ENCODE measurements around the gene ACSS3. TPM values are rescaled to one million over a fixed set of nuclear protein-coding genes. Genes with fewer than 3 reads are reported as not detected.

Gene ACSS3
- total and polyA plus RNA-seq, 4 donors = 18.2 to 94.3 (median 32.5) TPM

DNA sequence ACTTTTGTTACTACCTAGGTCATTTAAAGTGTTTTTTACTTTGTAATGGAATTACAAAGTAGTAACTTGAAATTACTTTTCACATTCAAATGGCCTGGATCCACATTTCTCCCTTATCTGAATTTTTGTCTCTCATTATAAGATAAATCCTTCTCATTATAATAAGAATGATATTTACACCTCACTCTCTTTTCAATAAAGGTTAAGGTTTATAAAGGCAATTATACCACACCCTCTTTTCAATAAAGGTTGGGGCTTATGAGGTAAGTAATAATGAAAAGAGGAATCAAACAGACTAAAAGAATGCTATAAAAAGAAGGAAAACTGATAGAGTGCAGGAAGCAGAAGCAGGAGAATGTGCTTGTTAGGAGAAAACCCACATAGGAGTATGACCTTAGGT, 210.8 kb downstream of the ACSS3 start:
- TF ChIP-seq RAD21 (IDR thresholded peaks at IDR 0.05) (no peak), FOXA2 (IDR thresholded peaks at IDR 0.05) (no peak), GABPA (IDR thresholded peaks at IDR 0.05 in 1 of 2, conservative IDR thresholded peaks at IDR 0.05 in 1 of 2) (no peak), RXRA (IDR thresholded peaks at IDR 0.05) (no peak), EGR1 (IDR thresholded peaks at IDR 0.05; ENCODE audit: low read depth in 2 of 2) (no peak), TAF1 (conservative IDR thresholded peaks at IDR 0.05) (no peak), YY1 (IDR thresholded peaks at IDR 0.05) (no peak), HNF4G (IDR thresholded peaks at IDR 0.05) (no peak), ZBTB33 (IDR thresholded peaks at IDR 0.05) (no peak), ATF3 (IDR thresholded peaks at IDR 0.05) (no peak), CTCF (IDR thresholded peaks at IDR 0.05; ENCODE audit: low read depth, low read length, missing input control) (no peak), SP1 (IDR thresholded peaks at IDR 0.05) (no peak)
- TF ChIP-seq, protein P1, sequence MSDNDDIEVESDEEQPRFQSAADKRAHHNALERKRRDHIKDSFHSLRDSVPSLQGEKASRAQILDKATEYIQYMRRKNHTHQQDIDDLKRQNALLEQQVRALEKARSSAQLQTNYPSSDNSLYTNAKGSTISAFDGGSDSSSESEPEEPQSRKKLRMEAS (IDR thresholded peaks at IDR 0.05) = no peak
- TF ChIP-seq, protein P2, sequence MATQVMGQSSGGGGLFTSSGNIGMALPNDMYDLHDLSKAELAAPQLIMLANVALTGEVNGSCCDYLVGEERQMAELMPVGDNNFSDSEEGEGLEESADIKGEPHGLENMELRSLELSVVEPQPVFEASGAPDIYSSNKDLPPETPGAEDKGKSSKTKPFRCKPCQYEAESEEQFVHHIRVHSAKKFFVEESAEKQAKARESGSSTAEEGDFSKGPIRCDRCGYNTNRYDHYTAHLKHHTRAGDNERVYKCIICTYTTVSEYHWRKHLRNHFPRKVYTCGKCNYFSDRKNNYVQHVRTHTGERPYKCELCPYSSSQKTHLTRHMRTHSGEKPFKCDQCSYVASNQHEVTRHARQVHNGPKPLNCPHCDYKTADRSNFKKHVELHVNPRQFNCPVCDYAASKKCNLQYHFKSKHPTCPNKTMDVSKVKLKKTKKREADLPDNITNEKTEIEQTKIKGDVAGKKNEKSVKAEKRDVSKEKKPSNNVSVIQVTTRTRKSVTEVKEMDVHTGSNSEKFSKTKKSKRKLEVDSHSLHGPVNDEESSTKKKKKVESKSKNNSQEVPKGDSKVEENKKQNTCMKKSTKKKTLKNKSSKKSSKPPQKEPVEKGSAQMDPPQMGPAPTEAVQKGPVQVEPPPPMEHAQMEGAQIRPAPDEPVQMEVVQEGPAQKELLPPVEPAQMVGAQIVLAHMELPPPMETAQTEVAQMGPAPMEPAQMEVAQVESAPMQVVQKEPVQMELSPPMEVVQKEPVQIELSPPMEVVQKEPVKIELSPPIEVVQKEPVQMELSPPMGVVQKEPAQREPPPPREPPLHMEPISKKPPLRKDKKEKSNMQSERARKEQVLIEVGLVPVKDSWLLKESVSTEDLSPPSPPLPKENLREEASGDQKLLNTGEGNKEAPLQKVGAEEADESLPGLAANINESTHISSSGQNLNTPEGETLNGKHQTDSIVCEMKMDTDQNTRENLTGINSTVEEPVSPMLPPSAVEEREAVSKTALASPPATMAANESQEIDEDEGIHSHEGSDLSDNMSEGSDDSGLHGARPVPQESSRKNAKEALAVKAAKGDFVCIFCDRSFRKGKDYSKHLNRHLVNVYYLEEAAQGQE (IDR thresholded peaks at IDR 0.05) = no peak
- H3K4me1 ChIP-seq (ENCODE audit: control insufficient read depth in 4 of 4, insufficient read depth in 4 of 4, low read length in 3 of 4) = no peaks in the 10 kb centered on the region
- H3K9ac ChIP-seq (ENCODE audit: low read depth in 1 of 2, low read length in 2 of 2) = no peak overlapping the region
- H3K4me3 ChIP-seq (ENCODE audit: low read depth in 1 of 3, low read length in 3 of 3) = no peak overlapping the region
- DNase-seq (ENCODE audit: low spot score) = no peak
- H3K27ac ChIP-seq (ENCODE audit: low read depth in 1 of 2, low read length in 2 of 2) = no peak overlapping the region
- H3K36me3 ChIP-seq (ENCODE audit: control insufficient read depth in 4 of 4, insufficient read depth in 3 of 4, low read depth in 1 of 4, low read length in 3 of 4) = no peaks in the 10 kb centered on the region
- H3K27me3 ChIP-seq (ENCODE audit: control insufficient read depth in 4 of 4, insufficient read depth in 4 of 4, low read length in 3 of 4) = no peaks in the 10 kb centered on the region
- no peaks in the 10 kb centered on the region for H3K9me3 ChIP-seq (ENCODE audit: control insufficient read depth in 4 of 4, low read length in 3 of 4)

Data from liver (tissue), 9 donors.